HG03108 (cell line): ENCODE data around the gene DDX23.
A peak's percentile ranks its signal among the peaks of the same experiment; 100 is the strongest.
"Not testable (repeated sequence)": the region's sequence is repeated elsewhere in the genome, so short reads cannot be mapped to it uniquely, and the experiment has no call there.

Source experiments
- ATAC-seq: cut with Tn5 transposase; IDR thresholded peaks from one replicate; pipeline ENCODE4 v1.9.1; 2021; ENCODE audit warnings: moderate library complexity; ENCODE audit not compliant: unreplicated experiment

The DDX23 gene

DNA sequence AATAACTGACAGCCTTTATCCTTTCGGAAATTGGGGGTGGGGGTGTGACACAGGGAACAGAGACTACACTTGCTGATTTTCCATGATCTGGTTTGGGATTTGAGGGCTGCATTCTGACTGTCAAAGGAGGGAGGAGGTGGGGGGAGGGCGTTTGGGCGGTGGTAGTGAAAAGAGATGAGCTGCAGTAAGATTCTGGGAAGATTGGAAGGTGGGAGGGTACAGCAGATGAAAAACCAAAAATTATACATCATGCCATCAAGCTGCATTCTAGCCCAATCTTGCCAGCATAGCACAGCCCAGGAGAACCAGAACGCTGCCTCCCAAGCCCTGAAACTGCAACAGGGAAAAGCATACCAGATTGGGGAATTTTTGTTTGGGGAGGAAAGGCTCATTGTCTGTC lies 11.3 kb upstream of the DDX23 start:
- ATAC-seq: no peak

DNA sequence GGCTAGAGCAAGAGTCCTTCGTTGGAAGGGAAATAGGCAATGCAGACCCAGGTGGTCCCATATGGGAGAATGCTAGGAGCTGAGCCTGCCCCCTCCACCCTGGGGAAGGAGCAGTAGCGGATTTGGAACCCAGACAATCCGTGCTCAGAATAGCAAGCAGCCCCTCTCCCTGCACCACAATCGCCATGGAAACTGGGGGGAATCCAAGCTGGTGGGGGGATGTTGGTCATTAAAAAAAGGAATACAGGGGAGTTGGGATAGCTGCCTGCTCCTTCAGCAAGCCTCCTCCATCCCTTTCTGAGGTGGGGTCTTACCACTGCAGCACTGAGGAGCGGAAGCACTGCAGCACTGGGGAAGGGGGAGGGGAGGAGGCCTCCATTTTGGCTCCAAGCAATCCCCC lies 10.8 kb upstream of the DDX23 start:
- ATAC-seq: no peak

DNA sequence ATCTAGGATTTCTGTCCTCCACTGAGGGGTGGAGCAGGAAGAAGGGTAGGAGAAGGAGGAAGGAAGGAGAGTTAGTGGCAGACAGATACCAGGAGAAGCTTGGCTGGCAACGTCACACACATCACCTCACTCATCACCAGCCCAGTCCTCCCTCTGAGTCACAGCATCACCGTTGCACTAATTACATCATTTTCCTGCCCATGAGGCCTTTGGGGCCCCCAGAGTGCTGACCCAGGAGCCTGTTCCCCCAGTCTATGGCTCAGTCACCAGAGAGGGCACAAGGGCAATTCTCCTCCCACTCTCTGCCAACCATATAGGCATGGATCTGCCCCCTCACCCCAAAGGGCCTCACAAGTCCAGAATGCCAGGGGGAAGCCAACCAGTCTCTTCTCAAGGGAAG lies 9.1 kb upstream of the DDX23 start:
- ATAC-seq: no peak

DNA sequence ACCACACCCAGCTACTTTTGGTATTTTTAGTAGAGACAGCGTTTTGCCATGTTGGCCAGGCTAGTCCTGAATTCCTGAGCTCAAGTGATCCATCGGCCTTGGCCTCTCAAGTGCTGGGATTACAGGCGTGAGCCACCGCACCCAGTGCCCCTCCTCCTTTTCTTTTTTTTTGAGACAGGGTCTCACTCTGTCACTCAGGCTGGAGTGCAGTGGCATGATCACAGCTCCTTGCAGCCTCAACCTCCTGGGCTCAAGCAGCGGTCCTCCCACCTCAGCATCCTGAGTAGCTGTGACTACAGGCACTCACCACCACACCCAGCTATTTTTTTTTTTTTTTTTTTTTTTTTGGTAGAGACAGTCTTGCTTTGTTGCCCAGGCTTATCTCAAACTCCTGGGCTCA lies 8.3 kb upstream of the DDX23 start:
- not testable (repeated sequence) for ATAC-seq

DNA sequence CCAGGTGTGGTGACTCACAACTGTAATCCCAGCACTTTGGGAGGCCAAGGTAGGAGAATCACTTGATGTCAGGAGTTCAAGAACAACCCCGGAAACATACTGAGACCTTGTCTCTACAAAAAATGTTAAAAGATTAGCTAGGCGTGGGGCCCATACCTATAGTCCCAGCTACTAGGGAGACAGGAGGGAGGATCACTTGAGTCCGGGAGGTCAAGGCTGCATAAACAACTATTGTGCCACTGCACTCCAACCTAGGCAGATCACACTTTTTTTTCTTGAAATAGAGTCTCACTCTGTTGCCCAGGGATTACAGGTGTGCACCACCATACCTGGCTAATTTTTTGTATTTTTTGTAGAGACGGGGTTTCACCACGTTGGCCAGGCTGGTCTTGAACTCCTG lies 7.6 kb upstream of the DDX23 start:
- ATAC-seq: no peak

DNA sequence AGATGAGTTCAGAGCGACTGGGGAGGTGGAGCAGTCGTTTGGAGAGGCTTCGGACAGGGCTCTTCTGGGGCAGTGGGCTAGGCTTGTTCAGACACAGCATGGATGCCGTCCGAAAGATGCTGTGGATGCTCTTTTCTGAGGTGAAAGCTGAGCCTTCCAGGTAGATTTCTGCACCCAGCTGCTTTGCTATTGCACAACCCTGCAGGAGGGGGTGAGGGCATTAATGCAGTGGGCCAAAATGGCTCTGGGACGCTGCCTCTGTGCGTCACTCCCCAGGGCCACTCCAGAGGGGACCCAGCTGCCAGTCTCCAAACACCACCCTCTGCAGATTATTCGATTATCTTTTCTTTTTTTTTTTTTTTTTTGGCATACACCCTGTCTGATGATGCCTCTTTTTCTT lies 6.1 kb upstream of the DDX23 start:
- no peak for ATAC-seq

DNA sequence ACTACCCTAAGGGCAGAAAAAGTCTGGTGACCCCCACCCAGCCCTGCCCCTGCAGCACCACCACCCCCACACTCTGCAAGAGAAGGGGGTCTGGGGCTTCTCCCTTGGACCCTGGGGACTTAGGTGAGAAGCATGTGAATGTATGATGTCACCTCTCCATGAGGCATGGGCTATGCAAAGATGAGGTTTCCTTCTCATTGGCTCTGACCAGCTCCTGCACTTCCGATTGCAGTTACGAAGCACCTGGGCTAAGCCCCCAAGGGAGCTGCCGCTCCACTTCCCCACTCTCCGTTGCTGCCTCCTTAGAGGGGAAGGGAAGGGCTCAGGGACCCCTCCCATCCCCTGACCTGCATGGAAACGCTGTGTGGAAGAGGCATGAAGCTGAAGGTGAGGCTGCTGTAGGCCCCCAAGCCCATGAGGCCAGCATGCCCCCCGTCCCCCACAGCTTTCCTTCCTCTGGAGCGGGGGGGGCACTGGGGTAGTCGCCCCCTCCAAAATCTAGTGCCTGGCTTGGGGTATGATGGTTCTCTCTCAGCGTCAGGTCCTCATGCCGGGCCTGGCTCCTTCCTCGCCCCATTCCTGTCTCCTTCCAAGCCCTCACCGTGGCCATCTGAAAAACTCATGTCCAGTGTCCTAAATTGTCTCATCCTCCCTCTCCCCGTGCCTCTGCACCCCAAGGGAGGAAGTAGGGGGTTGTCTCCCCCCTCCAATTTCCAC lies 5.5 kb upstream of the DDX23 start:
- ATAC-seq: peak; percentile 38

DNA sequence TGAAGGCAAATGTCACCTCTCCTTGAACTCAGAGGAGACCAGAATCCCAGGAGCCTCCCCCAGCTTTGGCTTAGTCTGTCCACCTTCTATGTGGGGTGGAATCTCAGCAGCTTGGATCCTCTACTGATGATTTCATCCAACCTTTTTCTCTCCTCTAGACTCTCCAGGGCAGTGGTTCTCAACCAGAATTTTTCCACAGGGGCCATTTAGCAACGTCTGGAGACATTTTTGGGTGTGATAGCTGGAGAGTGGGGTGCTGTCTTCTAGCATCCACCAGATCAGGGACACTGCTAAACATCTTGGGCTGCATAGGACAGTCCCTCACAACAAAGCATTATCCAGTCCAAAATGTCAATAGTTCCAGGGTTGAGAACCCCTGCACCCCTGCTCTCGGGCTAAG lies 4.4 kb upstream of the DDX23 start:
- no peak for ATAC-seq

DNA sequence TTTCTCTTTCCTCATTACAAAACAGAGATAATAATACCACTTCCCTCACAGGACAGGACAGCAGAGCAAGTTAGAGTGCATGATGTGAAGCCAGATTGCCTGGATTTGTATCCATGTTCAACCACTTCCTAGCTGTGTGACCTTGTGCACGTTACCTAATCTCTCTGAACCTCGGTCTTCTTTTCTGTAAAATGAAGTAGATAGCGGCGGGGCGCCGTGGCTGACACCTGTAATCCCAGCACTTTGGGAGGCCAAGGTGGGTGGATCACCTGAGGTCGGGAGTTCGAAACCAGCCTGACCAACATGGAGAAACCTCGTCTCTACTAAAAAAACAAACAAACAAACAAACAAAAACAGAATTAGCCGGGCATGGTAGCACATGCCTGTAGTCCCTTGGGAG lies 3.0 kb upstream of the DDX23 start:
- not testable (repeated sequence) for ATAC-seq

DNA sequence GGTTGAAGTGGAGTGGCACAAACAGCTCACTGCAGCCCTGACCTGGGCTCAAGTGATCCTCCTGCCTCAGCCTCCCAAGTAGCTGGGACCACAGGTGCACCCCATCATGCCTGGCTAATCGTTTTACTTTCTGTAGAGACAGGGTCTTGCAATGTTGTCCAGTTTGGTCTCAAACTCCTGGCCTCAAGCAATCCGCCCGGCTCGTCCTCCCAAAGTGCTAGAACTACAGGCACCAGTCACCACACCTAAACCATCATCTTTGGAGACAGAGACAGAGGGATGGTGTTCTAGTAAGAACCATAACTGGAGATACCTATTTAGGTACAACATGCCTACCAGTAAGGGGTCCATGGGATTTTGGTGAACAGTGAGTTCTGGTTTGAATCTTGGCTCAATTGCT lies 2.5 kb upstream of the DDX23 start:
- no peak for ATAC-seq

DNA sequence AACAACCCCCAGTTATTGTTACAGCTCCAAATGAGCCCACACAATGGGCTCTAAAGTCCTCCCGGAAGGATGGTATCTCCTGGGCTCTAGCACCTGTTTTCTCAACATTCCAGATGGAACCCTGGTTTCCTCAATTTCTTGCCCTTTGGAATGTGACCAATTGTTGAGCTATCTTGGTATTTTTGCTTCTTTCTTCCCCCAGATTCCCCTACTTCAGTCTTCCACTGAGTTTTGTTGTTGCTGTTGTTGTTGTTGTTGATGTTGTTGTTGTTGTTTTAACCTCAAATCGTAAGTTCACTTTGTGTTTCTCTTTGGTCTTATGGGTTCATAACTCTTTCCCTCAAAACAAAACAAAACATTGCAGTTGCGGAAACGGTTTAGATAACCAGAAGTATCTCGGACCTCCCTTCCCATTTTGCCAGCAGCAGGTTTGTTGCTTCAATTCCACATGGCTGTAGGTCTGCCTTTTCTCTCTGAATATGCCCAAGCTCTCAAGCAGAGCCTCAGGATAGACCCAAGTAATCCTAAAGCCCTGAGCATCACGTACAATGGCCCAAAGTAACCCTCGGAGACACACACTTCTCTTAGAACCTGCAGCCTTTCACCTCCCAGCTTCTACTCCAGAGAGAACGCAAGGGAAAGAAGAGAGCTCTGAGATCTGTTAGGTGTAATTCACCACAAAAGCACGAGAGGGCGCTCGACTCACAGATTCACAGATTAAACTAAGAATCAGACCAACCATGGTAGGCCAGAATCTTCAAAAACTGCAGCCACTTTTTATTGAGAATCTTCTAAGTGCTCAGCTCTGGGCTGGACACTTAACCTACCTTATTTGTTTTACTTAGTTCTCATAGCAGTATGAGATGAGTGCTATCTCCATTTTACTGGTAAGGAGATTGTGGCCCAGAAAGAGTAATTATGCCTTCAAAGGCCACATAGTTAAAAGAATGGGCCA lies 1.0 kb upstream of the DDX23 start:
- peak; percentile 35 for ATAC-seq

DNA sequence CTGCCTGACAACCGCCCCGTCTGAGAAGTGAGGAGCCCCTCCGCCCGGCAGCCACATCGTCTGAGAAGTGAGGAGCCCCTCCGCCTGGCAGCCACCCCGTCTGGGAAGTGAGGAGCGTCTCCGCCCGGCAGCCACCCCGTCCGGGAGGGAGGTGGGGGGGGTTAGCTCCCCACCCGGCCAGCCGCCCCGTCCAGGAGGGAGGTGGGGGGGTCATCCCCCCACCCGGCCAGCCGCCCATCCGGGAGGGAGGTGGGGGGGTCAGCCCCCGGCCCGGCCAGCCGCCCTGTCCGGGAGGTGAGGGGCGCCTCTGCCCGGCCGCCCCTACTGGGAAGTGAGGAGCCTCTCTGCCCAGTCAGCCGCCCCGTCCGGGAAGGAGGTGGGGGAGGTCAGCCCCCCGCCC lies 9.9 kb downstream of the DDX23 start:
- not testable (repeated sequence) for ATAC-seq

DNA sequence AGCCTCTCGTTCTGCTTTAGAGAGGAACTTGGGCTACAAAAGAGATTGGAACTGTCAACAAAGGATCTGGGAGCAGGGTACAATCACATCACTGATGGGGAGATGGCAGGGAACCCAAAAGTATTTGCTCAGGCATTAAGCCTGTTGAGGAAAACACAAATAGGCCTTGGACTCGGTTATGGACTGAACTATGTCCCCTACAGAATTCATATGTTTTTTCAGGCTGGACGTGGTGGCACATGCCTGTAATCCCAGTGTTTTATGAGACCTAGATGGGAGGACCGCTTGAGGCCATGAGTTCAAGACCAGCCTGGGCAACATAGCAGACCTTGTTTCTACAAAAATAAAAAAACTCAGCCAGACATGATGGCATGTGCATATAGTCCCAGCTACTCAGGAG lies 13.9 kb downstream of the DDX23 start:
- ATAC-seq: no peak

DNA sequence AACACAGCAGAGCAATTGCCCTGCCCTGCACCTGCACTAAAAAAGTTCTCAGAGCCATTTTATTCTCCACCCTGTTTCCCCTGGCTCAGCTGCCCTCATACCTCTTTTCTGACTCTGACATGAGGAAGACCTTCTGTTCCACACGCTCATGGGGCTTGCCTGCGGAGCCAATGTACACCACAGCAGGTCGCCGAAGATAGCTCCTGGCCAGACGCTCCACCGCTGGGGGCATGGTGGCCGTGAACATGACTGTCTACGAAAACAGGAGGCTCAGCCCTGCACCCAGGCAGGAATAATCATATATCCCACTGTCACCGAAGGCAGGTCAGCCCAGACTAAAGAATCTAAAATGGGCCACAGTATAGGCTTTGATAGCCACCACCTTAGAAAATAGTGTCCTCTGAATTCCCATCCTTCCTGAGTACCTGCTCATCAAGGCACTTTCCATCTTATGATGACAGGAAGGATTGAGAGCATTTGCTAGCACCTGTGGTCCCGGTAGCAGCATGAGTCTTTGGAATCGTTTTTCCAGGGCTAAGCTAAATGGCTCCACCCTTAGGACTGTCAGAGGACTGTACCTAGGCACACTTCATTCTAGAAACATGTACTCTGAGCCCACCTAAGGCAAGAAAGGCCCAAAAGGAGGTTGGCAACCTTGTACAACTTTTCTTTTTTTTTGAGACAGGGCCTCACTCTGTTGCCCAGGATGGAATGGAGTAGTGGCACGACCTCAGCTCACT lies 19.5 kb downstream of the DDX23 start:
- no peak for ATAC-seq

DNA sequence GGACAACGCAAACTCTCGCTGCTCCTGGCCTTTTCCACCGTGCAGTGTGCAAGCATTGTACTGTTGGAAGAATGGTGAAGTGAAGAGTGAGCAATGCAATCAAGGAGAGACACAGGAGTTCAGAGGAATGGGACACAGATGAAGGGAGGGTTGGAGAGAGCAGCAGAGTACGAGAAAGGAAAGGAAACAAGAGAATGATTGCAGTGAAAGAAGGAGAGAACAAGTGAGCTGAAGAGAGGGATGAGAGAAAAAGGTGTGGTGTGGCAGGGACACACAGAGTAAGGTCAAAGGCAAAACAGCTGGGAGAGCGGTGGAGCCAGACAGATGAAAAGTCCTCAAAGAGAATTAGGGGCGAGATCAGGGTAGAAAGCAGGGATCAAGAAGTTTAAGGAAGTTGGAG lies 20.7 kb downstream of the DDX23 start:
- no peak for ATAC-seq

DNA sequence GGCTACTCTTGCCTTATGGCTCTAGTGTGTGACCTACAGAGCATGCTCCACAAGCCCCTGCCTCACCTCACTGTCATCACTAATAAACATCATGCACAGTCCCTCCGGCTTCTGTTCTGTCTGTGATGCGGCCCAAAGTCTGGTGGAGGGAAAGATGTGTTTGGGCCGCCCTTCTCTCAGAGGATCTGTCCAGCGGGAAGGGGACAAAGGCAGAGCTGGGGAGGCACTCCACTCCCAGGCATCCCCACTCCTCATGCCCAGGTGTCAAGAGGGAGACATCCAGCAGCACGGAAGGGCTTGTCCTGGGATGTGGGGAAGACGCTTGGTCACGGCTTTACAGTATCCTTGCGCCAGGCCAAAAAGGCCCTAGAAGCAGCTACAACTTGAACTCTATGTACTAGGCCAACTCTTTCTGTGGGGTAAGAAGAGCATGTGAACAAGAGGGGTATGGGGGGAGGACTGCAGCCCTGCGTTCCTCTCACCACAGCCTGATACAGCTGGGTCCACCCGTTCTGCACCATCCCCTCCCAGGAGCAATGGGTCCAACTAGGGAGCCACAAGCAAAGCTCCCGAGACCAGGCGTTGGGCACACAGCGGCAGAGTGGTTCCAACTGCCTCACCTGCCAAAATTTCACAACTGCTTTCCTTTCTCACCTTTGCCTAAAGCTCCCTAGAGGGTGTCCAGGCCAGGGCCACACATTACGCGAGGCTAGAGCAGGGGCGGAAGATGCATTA lies 23.0 kb downstream of the DDX23 start:
- ATAC-seq: no peak

DNA sequence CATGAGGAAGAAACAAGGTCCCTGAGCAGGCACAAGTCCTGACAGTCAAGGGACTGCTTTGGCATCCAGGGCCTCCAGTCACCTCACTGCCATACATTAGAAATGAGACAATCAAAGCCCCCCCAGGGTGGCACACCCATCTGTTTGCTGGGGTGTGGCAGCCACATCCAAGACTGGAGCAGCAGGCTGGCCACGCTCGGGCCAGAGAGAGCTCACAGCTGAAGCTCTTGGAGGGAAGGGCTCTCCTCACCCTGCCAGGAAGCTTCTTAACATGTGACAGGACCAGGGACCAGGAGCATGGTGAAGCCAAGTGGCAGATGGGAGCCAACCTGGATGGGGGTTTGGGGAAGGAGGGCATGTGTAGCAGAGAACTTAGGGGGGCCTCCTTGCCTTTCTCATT lies 23.7 kb downstream of the DDX23 start:
- no peak for ATAC-seq

DNA sequence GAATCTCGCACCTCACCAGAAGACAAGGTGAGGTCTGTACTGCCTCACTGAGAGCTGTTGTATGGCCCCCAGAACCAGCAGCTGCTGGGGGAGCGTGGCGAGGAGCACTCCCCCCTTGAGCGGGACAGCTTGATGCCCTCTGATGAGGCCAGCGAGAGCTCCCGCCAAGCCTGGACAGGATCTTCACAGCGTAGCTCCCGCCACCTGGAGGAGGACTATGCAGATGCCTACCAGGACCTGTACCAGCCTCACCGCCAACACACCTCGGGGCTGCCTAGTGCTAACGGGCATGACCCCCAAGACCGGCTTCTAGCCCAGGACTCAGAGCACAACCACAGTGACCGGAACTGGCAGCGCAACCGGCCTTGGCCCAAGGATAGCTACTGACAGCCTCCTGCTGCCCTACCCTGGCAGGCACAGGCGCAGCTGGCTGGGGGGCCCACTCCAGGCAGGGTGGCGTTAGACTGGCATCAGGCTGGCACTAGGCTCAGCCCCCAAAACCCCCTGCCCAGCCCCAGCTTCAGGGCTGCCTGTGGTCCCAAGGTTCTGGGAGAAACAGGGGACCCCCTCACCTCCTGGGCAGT lies 24.4 kb downstream of the DDX23 start:
- no peak for ATAC-seq

DNA sequence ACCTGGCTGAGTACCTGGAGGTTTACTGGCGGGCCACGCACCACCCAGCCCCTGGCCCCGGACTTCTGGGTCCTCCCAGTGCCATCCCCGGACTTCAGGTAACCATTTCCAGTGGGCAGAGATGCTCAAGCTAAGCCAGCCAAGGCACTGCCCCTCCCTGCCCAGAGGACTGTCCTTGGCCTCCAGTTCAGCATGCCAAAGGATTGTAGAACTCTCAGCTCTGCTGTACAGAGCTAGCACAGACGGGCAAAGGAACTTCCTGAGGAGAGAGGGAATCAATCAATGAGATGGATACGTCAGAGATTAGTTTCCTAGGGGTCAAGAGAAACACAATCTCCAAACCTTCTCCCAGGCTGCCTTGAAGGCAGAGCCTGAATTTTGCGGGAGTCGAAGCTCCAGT lies 24.9 kb downstream of the DDX23 start:
- ATAC-seq: no peak

DNA sequence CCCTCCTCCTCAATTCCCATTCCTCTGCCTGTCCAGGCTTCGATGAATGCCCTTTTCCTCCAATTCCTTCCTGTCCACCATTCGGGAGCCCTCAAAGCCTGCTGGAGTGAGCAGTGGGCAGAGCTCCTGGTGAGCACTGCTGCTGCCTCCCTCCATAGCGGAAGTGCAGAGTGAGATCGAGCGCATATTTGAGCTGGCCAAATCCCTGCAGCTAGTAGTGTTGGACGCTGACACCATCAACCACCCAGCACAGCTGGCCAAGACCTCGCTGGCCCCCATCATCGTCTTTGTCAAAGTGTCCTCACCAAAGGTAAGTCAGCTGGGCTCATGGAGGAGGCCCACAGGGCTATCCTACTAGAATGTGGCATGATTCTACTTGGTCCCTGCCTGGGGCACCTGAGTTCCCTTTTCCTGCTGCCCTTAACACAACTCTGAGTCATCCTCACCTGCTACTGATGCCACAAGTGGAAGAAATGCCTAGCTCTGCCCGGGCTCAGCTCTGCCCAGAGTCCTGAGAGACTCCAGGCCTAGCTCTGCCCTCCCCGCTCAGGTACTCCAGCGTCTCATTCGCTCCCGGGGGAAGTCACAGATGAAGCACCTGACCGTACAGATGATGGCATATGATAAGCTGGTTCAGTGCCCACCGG lies 25.6 kb downstream of the DDX23 start:
- ATAC-seq: no peak
